ENCODE data around the gene RNF41. TPM values are rescaled to one million over a fixed set of nuclear protein-coding genes. Genes with fewer than 3 reads are reported as not detected.

Gene RNF41
- total and polyA plus RNA-seq, 2 of the 13 experiments (the other 11 are each of a cell fraction or from before 2014, with no cell fraction given), result 27.1 to 39.4 TPM

- TF ChIP-seq ZNF20 (CRISPR knock-in tag; IDR thresholded peaks at IDR 0.05) (no peak), HINFP (CRISPR knock-in tag; IDR thresholded peaks at IDR 0.05; ENCODE audit: low read depth) (no peak), ELF3 (CRISPR knock-in tag; IDR thresholded peaks at IDR 0.05) (no peak), SRSF9 (IDR thresholded peaks at IDR 0.05; ENCODE audit: borderline replicate concordance, insufficient read depth, low read depth, low read length, poor library complexity, severe bottlenecking) (no peak), SKI (IDR thresholded peaks at IDR 0.05; ENCODE audit: partially characterized antibody) (peak; percentile 71), PHB2 (IDR thresholded peaks at IDR 0.05; ENCODE audit: partially characterized antibody) (no peak), NCOA2 (CRISPR knock-in tag; IDR thresholded peaks at IDR 0.05) (no peak), RELA (CRISPR knock-in tag; IDR thresholded peaks at IDR 0.05) (no peak), REPIN1 (CRISPR knock-in tag; IDR thresholded peaks at IDR 0.05; ENCODE audit: borderline replicate concordance, low read depth) (no peak), ZNF558 (CRISPR knock-in tag; IDR thresholded peaks at IDR 0.05; ENCODE audit: borderline replicate concordance) (no peak), ZSCAN12 (CRISPR knock-in tag; IDR thresholded peaks at IDR 0.05) (no peak), ZSCAN31 (CRISPR knock-in tag; IDR thresholded peaks at IDR 0.05; ENCODE audit: low read depth) (peak; percentile 50; the same call in 1 of the 2 replicates), CHD4 (IDR thresholded peaks at IDR 0.05; ENCODE audit: borderline replicate concordance, low read length) (no peak), RAD21 (CRISPR knock-in tag; IDR thresholded peaks at IDR 0.05) (peak; percentile 84), EP300 (IDR thresholded peaks at IDR 0.05; ENCODE audit: low read depth in 2 of 2, low read length in 2 of 2) (no peak), EP300 (CRISPR knock-in tag; IDR thresholded peaks at IDR 0.05; ENCODE audit: borderline replicate concordance) (no peak), THAP7 (CRISPR knock-in tag; IDR thresholded peaks at IDR 0.05) (peak; percentile 57; the same call in 1 of the 2 replicates), ZBTB43 (CRISPR knock-in tag; conservative IDR thresholded peaks at IDR 0.05) (peak; percentile 63; the same call in 1 of the 2 replicates), ZNF652 (CRISPR knock-in tag; IDR thresholded peaks at IDR 0.05; ENCODE audit: borderline replicate concordance, low read depth) (no peak), ZFYVE20 (CRISPR knock-in tag; IDR thresholded peaks at IDR 0.05; ENCODE audit: borderline replicate concordance, low read depth) (no peak), ZNF709 (CRISPR knock-in tag; IDR thresholded peaks at IDR 0.05) (no peak; the same call in 1 of the 2 replicates)
- TF ChIP-seq, protein P1, sequence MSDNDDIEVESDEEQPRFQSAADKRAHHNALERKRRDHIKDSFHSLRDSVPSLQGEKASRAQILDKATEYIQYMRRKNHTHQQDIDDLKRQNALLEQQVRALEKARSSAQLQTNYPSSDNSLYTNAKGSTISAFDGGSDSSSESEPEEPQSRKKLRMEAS (IDR thresholded peaks at IDR 0.05), result no peak
- TF ChIP-seq, protein P2, sequence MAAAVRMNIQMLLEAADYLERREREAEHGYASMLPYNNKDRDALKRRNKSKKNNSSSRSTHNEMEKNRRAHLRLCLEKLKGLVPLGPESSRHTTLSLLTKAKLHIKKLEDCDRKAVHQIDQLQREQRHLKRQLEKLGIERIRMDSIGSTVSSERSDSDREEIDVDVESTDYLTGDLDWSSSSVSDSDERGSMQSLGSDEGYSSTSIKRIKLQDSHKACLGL (CRISPR knock-in tag; IDR thresholded peaks at IDR 0.05), result peak; percentile 43; the same call in 1 of the 2 replicates
These were observed 36.5 kb upstream of the RNF41 start, which contains the start of gene ANKRD52 (continued) for GRCh38 chr12:56258068-56258819.

Data from HepG2 (cell line).